CD14-positive monocyte (primary cell): ENCODE data around the gene CNNM1. TPM values are rescaled to one million over a fixed set of nuclear protein-coding genes. Genes with fewer than 3 reads are reported as not detected.
A peak's percentile ranks its signal among the peaks of the same experiment; 100 is the strongest.

Experiments
- DNase-seq, 3 donors: peaks; one replicate each; pipeline ENCODE4 v3.0.0-alpha.2; 2011 to 2022
- H2AFZ ChIP-seq: 2 replicates; pipeline ENCODE4 v1.6.0; 2012; ENCODE audit warnings: mild to moderate bottlenecking, low read depth, low read length, inconsistent platforms; ENCODE audit not compliant: insufficient read depth, poor library complexity, severe bottlenecking
- H3K27ac ChIP-seq, 2 donors: 1 replicate in 1 of 2; 2 replicates in 1 of 2; pipeline ENCODE4 v1.5.1; 2012 to 2013; ENCODE audit warnings: low read length in 2 of 2, control low read depth in 1 of 2, inconsistent platforms in 1 of 2, low read depth in 1 of 2, mild to moderate bottlenecking in 1 of 2
- H3K27me3 ChIP-seq, 2 donors: one replicate each; pipeline versions ENCODE4 v1.6.0 to v1.6.1; 2011 to 2013; ENCODE audit warnings: low read length in 2 of 2; ENCODE audit not compliant: control insufficient read depth in 2 of 2, insufficient read depth in 2 of 2
- H3K36me3 ChIP-seq, 2 donors: replicated peaks in 1 of 2; 1 replicate in 1 of 2; 2 replicates in 1 of 2; pipeline versions ENCODE4 v1.5.1 to v1.6.1; 2012 to 2013; ENCODE audit warnings: low read length in 2 of 2, control low read depth in 1 of 2, inconsistent platforms in 1 of 2, mild to moderate bottlenecking in 1 of 2; ENCODE audit not compliant: insufficient read depth in 2 of 2, control insufficient read depth in 1 of 2
- H3K4me1 ChIP-seq, 2 donors: 1 replicate in 1 of 2; 2 replicates in 1 of 2; pipeline versions ENCODE4 v1.5.1 to v1.6.1; 2012 to 2013; ENCODE audit warnings: low read length in 2 of 2, control low read depth in 1 of 2, inconsistent platforms in 1 of 2, mild to moderate bottlenecking in 1 of 2, moderate library complexity in 1 of 2; ENCODE audit not compliant: insufficient read depth in 2 of 2, control insufficient read depth in 1 of 2
- H3K4me2 ChIP-seq: replicated peaks from 2 replicates; pipeline ENCODE3; 2012; ENCODE audit warnings: low read length, moderate library complexity, mild to moderate bottlenecking; ENCODE audit not compliant: poor library complexity, severe bottlenecking; ENCODE audit errors: extremely low read depth
- H3K4me3 ChIP-seq, 3 experiments: fragments of 200-600 bp in 1 of 3; sonication (generic) in 1 of 3; replicated peaks in 1 of 3; 1 replicate in 2 of 3; 2 replicates in 1 of 3; pipeline ENCODE4 v1.5.1; 2011 to 2013; ENCODE audit warnings: low read length in 3 of 3, mild to moderate bottlenecking in 3 of 3, control low read depth in 2 of 3, low read depth in 2 of 3, inconsistent platforms in 1 of 3, moderate library complexity in 1 of 3
- H3K79me2 ChIP-seq: 2 replicates; pipeline ENCODE4 v1.6.0; 2012; ENCODE audit warnings: mild to moderate bottlenecking, control low read depth, inconsistent platforms, low read length, moderate library complexity; ENCODE audit not compliant: insufficient read depth
- H3K9ac ChIP-seq: 2 replicates; pipeline ENCODE4 v1.6.0; 2017; ENCODE audit warnings: low read length, mild to moderate bottlenecking; ENCODE audit not compliant: insufficient read depth, poor library complexity, severe bottlenecking
- H3K9me3 ChIP-seq, 2 donors: replicated peaks in 1 of 2; 1 replicate in 1 of 2; 2 replicates in 1 of 2; pipeline versions ENCODE4 v1.5.1 to v1.6.1; 2012 to 2013; ENCODE audit warnings: low read length in 2 of 2, control low read depth in 1 of 2; ENCODE audit not compliant: control insufficient read depth in 1 of 2, insufficient read depth in 1 of 2
- H4K20me1 ChIP-seq: 2 replicates; pipeline ENCODE4 v1.6.0; 2012; ENCODE audit warnings: mild to moderate bottlenecking, low read length, control low read depth, moderate library complexity; ENCODE audit not compliant: insufficient read depth
- H3K27ac Mint-ChIP-seq, 7 donors: one replicate each; pipeline ENCODE4 v1.8.0; 2020; ENCODE audit warnings: mild to moderate bottlenecking in 7 of 7, mixed read lengths in 7 of 7, moderate library complexity in 6 of 7, inconsistent platforms in 2 of 7
- H3K27me3 Mint-ChIP-seq, 3 donors: one replicate each; pipeline ENCODE4 v1.8.0; 2021 to 2022; ENCODE audit warnings: low read depth in 3 of 3, mild to moderate bottlenecking in 3 of 3, mixed read lengths in 3 of 3, moderate library complexity in 3 of 3, inconsistent platforms in 1 of 3
- H3K36me3 Mint-ChIP-seq, 2 donors: one replicate each; pipeline ENCODE4 v1.8.0; 2020; ENCODE audit warnings: mixed read lengths in 2 of 2, inconsistent platforms in 1 of 2, mild to moderate bottlenecking in 1 of 2
- H3K4me1 Mint-ChIP-seq: one replicate; pipeline ENCODE4 v1.8.0; 2020; ENCODE audit warnings: mild to moderate bottlenecking, mixed read lengths
- H3K4me3 Mint-ChIP-seq, 2 donors: one replicate each; pipeline ENCODE4 v1.8.0; 2020; ENCODE audit warnings: mild to moderate bottlenecking in 2 of 2, mixed read lengths in 2 of 2, moderate library complexity in 1 of 2
- H3K9me3 Mint-ChIP-seq, 7 donors: one replicate each; pipeline ENCODE4 v1.8.0; 2020 to 2022; ENCODE audit warnings: mixed read lengths in 7 of 7, mild to moderate bottlenecking in 6 of 7, moderate library complexity in 6 of 7, inconsistent platforms in 2 of 7
- WGBS: methylation state at CpG from one replicate; pipeline ENCODE4 v1.1.5; 2013; ENCODE audit warnings: missing lambda C conversion rate; ENCODE audit not compliant: insufficient coverage; 5-methylcytosine and 5-hydroxymethylcytosine counted together
- intact Hi-C, 2 donors: fragments of 100-400 bp; cut with micrococcal nuclease; formaldehyde crosslinking; loops; one replicate each; pipeline versions ENCODE4 v1.15.0 to v1.15.1; 2023
- polyA plus RNA-seq, 3 donors: library from polyadenylated mRNA; depleted of rRNA in 1 of 3; unstranded in 2 of 3; stranded (reverse) in 1 of 3; fragments of 300-500 nt in 2 of 3; fragments of >200 nt in 1 of 3; fragmentation: Illumina TruSeq in 2 of 3; gene quantifications; 1 replicate in 2 of 3; 2 replicates in 1 of 3; pipeline ENCODE4 v1.2.3, GENCODE V29; 2012 to 2021
- TF ChIP-seq, protein P1 (sequence below): fragments of 200-600 bp; IDR thresholded peaks from one replicate; pipeline ENCODE4 v1.8.0; 2022; ENCODE audit warnings: antibody characterized with exemption, mild to moderate bottlenecking

The CNNM1 gene
- polyA plus RNA-seq, 3 donors: not detected

DNA sequence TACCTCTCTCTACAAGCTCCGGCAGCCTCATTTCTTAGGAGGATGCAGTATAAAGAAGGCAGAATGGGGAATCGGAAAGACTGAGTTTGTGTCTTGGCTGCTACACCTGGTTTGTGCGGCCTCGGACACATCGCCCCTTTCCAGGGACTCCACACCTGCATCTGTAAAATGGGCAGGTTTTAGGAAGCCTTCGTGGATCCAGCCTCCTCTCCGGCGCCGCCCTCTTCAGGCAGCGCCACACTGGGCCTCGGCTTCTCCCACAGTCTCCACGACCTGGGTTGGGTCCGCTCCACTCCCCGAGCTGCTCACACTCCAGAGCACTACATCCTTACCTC lies 100.9 kb downstream of the CNNM1 start:
- Mint-ChIP-seq H3K4me1 (peaks cover 22% of the 10 kb centered on the region), H3K27ac (peak overlapping the region; percentile 60 to 97 (median 90)), H3K9me3 (peaks cover 0 to 5% (median 0%) of the 10 kb centered on the region in 7 donors), H3K27me3 (peaks cover 0 to 8% (median 0%) of the 10 kb centered on the region in 3 donors), H3K36me3 (peaks cover 11 to 14% of the 10 kb centered on the region in 2 donors), H3K4me3 (peak overlapping the region; percentile 99 to 100)
- Histone ChIP-seq H3K4me2 (peak overlapping the region; percentile 75), H3K9ac (peak overlapping the region; percentile 60), H3K9me3 (no peaks in the 10 kb centered on the region), H3K36me3 (peaks cover 0 to 9% of the 10 kb centered on the region in 2 donors), H3K27me3 (no peaks in the 10 kb centered on the region), H3K27ac (peak overlapping the region; percentile 83 to 84), H3K4me1 (peaks cover 12 to 19% of the 10 kb centered on the region in 2 donors), H3K4me3 (peak overlapping the region; percentile 41 to 76 (median 64)), H4K20me1 (no peaks in the 10 kb centered on the region), H3K79me2 (no peaks in the 10 kb centered on the region), H2AFZ (peak overlapping the region; percentile 93)
- WGBS: 13% methylated on average over 10 of the region's 14 CpGs
- intact Hi-C loops: loop anchor here (5.0 to 10.0 kb wide), 2 partner anchors 192 to 285 kb away; partner anchors contain the start of gene SLC25A28 (in 2 of the 2)
- no peak for DNase-seq
- TF ChIP-seq, protein P1, sequence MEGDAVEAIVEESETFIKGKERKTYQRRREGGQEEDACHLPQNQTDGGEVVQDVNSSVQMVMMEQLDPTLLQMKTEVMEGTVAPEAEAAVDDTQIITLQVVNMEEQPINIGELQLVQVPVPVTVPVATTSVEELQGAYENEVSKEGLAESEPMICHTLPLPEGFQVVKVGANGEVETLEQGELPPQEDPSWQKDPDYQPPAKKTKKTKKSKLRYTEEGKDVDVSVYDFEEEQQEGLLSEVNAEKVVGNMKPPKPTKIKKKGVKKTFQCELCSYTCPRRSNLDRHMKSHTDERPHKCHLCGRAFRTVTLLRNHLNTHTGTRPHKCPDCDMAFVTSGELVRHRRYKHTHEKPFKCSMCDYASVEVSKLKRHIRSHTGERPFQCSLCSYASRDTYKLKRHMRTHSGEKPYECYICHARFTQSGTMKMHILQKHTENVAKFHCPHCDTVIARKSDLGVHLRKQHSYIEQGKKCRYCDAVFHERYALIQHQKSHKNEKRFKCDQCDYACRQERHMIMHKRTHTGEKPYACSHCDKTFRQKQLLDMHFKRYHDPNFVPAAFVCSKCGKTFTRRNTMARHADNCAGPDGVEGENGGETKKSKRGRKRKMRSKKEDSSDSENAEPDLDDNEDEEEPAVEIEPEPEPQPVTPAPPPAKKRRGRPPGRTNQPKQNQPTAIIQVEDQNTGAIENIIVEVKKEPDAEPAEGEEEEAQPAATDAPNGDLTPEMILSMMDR: no peak

DNA sequence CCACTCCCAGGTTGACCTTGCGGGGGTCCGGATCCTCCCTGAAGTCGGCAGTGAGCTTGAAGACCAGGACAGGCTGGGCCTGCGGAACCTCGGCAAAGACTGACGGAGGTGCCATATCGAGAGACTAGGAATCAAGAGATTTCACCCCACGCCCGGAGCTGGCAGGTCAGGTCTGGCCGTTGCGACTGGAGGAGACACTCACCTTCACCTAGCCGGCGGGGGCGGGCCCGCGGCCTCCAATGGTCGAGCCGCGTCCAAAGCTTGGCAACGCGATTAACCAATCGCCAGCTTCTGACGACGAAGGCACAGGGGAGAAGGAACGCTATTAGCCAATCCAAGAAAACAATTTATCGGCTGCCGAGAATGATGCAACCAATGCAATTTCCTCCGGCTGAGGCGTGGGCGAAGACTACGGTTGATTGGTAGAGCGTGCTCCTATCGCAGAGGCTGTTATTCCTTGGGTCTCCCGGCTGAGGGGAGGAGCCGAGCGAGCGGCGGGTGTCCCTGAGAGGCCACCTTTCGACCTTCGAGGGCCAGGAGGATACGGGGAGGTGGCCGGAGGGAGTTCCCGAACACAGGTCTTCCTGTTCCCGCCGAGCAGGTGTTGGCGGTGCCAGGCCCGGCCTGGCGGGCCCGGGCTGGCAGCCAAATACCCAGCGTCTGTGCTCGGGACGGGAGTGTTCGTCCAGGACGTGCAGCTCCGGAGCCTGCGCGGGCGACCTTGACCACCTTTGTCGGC lies 101.5 kb downstream of the CNNM1 start, which contains the start of gene GOT1:
TSS of gene GOT1 (minus strand) at position 174 of the 739 bp plus-strand sequence. CDS start at position 115, 59 bp downstream.
- DNase-seq: peak; percentile 94 to 98 (median 96)
- no peaks in the 10 kb centered on the region for H3K79me2 ChIP-seq
- Mint-ChIP-seq H3K9me3 (peaks cover 0 to 5% (median 0%) of the 10 kb centered on the region in 7 donors), H3K36me3 (peaks cover 6 to 9% of the 10 kb centered on the region in 2 donors), H3K4me3 (peak within 1 kb of the TSS; percentile 99 to 100), H3K27ac (peak within 1 kb of the TSS; percentile 95 to 99 (median 97)), H3K27me3 (peaks cover 0 to 8% (median 0%) of the 10 kb centered on the region in 3 donors), H3K4me1 (peaks cover 22% of the 10 kb centered on the region)
- peaks cover 0 to 5% of the 10 kb centered on the region in 2 donors for H3K36me3 ChIP-seq
- intact Hi-C loops: loop anchor here (5.0 to 10.0 kb wide), 2 partner anchors 192 to 284 kb away; partner anchors contain the start of gene SLC25A28 (in 2 of the 2)
- no peaks in the 10 kb centered on the region for H4K20me1 ChIP-seq
- H3K9ac ChIP-seq: peak within 1 kb of the TSS; percentile 72
- H3K4me3 ChIP-seq: peak within 1 kb of the TSS; percentile 41 to 76 (median 64)
- WGBS: 0% methylated on average over 59 of the region's 59 CpGs
- no peaks in the 10 kb centered on the region for H3K27me3 ChIP-seq
- H3K4me1 ChIP-seq: peaks cover 12 to 19% of the 10 kb centered on the region in 2 donors
- H3K4me2 ChIP-seq: peak within 1 kb of the TSS; percentile 75
- H3K27ac ChIP-seq: peak within 1 kb of the TSS; percentile 83 to 84
- peak within 1 kb of the TSS; percentile 93 for H2AFZ ChIP-seq
- H3K9me3 ChIP-seq: no peaks in the 10 kb centered on the region
- TF ChIP-seq, protein P1: no peak
